ENCODE data around the gene BRMS1. TPM values are rescaled to one million over a fixed set of nuclear protein-coding genes. Genes with fewer than 3 reads are reported as not detected.

The BRMS1 gene
- total RNA-seq, 1 donor from 2014 or later = 37.8 TPM

- peaks cover 39% of the 10 kb centered on the region for H3K27me3 ChIP-seq (ENCODE audit: low read depth)
- TF ChIP-seq, protein P1, sequence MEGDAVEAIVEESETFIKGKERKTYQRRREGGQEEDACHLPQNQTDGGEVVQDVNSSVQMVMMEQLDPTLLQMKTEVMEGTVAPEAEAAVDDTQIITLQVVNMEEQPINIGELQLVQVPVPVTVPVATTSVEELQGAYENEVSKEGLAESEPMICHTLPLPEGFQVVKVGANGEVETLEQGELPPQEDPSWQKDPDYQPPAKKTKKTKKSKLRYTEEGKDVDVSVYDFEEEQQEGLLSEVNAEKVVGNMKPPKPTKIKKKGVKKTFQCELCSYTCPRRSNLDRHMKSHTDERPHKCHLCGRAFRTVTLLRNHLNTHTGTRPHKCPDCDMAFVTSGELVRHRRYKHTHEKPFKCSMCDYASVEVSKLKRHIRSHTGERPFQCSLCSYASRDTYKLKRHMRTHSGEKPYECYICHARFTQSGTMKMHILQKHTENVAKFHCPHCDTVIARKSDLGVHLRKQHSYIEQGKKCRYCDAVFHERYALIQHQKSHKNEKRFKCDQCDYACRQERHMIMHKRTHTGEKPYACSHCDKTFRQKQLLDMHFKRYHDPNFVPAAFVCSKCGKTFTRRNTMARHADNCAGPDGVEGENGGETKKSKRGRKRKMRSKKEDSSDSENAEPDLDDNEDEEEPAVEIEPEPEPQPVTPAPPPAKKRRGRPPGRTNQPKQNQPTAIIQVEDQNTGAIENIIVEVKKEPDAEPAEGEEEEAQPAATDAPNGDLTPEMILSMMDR (IDR thresholded peaks at IDR 0.05) = no peak
- intact Hi-C loops (cut with DNase I) = no loop called here
- ATAC-seq (no peak), DNase-seq (no peak)
- no peaks in the 10 kb centered on the region for H3K36me3 ChIP-seq
- no peaks in the 10 kb centered on the region for H3K9me3 ChIP-seq
- H3K27ac ChIP-seq = no peak within 1 kb of the TSS
- peak within 1 kb of the TSS; percentile 51 for H3K4me3 ChIP-seq
- H3K4me1 ChIP-seq = peaks cover 30% of the 10 kb centered on the region
These were observed 53.0 kb downstream of the BRMS1 start, which contains the start of gene TMEM151A for GRCh38 chr11:66291706-66292542. Gene TMEM151A, plus strand, starts transcription at chr11:66291894. Its CDS starts 120 bp downstream, at chr11:66292014.

DNA sequence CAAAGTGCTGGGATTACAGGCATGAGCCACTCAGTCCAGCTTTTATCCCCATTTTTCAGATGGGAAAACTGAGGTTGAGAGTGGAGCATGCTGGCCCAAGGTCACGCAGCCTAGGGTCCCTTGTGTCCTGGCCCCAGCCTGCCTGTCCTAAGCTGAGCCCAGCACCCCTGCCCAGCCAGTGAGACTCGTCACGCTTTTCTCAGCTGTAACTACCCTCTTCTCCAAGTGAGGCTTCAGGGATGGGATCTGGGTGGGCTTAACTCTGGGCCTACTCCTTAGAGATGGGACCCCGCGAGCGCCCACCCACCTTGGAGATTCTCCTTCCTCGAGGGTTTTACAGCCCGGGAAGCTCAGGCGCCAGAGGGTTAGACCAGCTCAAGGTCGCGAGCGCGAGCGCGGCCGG is 53.6 kb downstream of the BRMS1 start:
- H3K4me1 ChIP-seq = peaks cover 31% of the 10 kb centered on the region
- no peaks in the 10 kb centered on the region for H3K9me3 ChIP-seq
- H3K27me3 ChIP-seq (ENCODE audit: low read depth) = peaks cover 39% of the 10 kb centered on the region
- intact Hi-C loops (cut with DNase I) = no loop called here
- peaks cover 5% of the 10 kb centered on the region for H3K36me3 ChIP-seq
- DNase-seq (no peak), ATAC-seq (no peak)
- no peak overlapping the region for H3K27ac ChIP-seq
- TF ChIP-seq, protein P1 (IDR thresholded peaks at IDR 0.05) = no peak
- peak overlapping the region; percentile 51 for H3K4me3 ChIP-seq

- intact Hi-C loops (cut with DNase I) = no loop called here
- no peak for ATAC-seq
- H3K27me3 ChIP-seq (ENCODE audit: low read depth) = peaks cover 39% of the 10 kb centered on the region
- no peak overlapping the region for H3K27ac ChIP-seq
- DNase-seq = no peak
- no peak overlapping the region for H3K4me3 ChIP-seq
- peaks cover 31% of the 10 kb centered on the region for H3K4me1 ChIP-seq
- no peaks in the 10 kb centered on the region for H3K9me3 ChIP-seq
- peaks cover 10% of the 10 kb centered on the region for H3K36me3 ChIP-seq
- TF ChIP-seq, protein P1 (IDR thresholded peaks at IDR 0.05) = no peak
These were observed 54.6 kb downstream of the BRMS1 start for GRCh38 chr11:66290330-66290621.

- peak; percentile 82 for DNase-seq
- Histone ChIP-seq H3K27ac (peak overlapping the region; percentile 97), H3K4me1 (peaks cover 31% of the 10 kb centered on the region), H3K36me3 (peaks cover 12% of the 10 kb centered on the region), H3K27me3 (ENCODE audit: low read depth) (peaks cover 34% of the 10 kb centered on the region), H3K4me3 (peak overlapping the region; percentile 98), H3K9me3 (no peaks in the 10 kb centered on the region)
- TF ChIP-seq, protein P1 (IDR thresholded peaks at IDR 0.05) = no peak
- ATAC-seq = peak; percentile 64 to 69
- intact Hi-C loops (cut with DNase I) = no loop called here
These were observed 55.2 kb downstream of the BRMS1 start for GRCh38 chr11:66289548-66290329.

- Histone ChIP-seq H3K27me3 (ENCODE audit: low read depth) (peaks cover 26% of the 10 kb centered on the region), H3K36me3 (peaks cover 17% of the 10 kb centered on the region), H3K9me3 (no peaks in the 10 kb centered on the region), H3K27ac (peak within 1 kb of the TSS; percentile 97), H3K4me3 (peak within 1 kb of the TSS; percentile 98), H3K4me1 (peaks cover 31% of the 10 kb centered on the region)
- ATAC-seq (peak; percentile 97), DNase-seq (peak; percentile 99)
- intact Hi-C loops (cut with DNase I) = no loop called here
- TF ChIP-seq, protein P1 (IDR thresholded peaks at IDR 0.05) = no peak
These were observed 56.0 kb downstream of the BRMS1 start, which contains the start of gene YIF1A for GRCh38 chr11:66288671-66289547. Gene YIF1A, minus strand, starts transcription at chr11:66289143. Its CDS starts 158 bp downstream, at chr11:66288985.
